ENCODE results near the gene AARSD1.
"Not testable (repeated sequence)": the region's sequence is repeated elsewhere in the genome, so short reads cannot be mapped to it uniquely, and the experiment has no call there.

Gene AARSD1

GRCh38 chr17:42993913-42994312 lies 29.7 kb upstream of the AARSD1 start:
- H3K4me2 ChIP-seq (ENCODE audit: low read length); H3K18ac ChIP-seq (ENCODE audit: low read length); H3K4me3 ChIP-seq (ENCODE audit: low read length); H3K27ac ChIP-seq (ENCODE audit: low read depth, low read length); DNase-seq; H4K8ac ChIP-seq (ENCODE audit: low read depth, low read length); H3K79me1 ChIP-seq (ENCODE audit: low read length); H2AK5ac ChIP-seq (ENCODE audit: low read length); H3K9ac ChIP-seq (ENCODE audit: low read length); H4K5ac ChIP-seq (ENCODE audit: low read length); H3K23ac ChIP-seq (ENCODE audit: low read length); H2BK5ac ChIP-seq (ENCODE audit: low read length); H3K4ac ChIP-seq (ENCODE audit: low read depth, low read length); H3K79me2 ChIP-seq (ENCODE audit: control insufficient read depth, insufficient read depth, low read length); H3K27me3 ChIP-seq (ENCODE audit: insufficient read depth, low read length, poor library complexity); H2BK15ac ChIP-seq (replicated peaks; ENCODE audit: low read depth); H3K56ac ChIP-seq (ENCODE audit: low read length); H3K4me1 ChIP-seq (ENCODE audit: control insufficient read depth, low read depth, low read length); H2BK120ac ChIP-seq (ENCODE audit: low read depth, low read length): not testable (repeated sequence)
- WGBS (ENCODE audit: extremely low coverage, insufficient coverage, low lambda C conversion rate): no CpG with 5 or more reads among the region's 10 CpGs
- H3K36me3 ChIP-seq (ENCODE audit: control insufficient read depth, insufficient read depth, low read length): peaks cover 13% of the 10 kb centered on the region

- no peak overlapping the region for H3K4ac ChIP-seq (ENCODE audit: low read depth, low read length)
- H3K27me3 ChIP-seq (ENCODE audit: insufficient read depth, low read length, poor library complexity): no peaks in the 10 kb centered on the region
- H3K4me2 ChIP-seq (ENCODE audit: low read length): no peak overlapping the region
- H3K56ac ChIP-seq (ENCODE audit: low read length): no peak overlapping the region
- no peaks in the 10 kb centered on the region for H3K4me1 ChIP-seq (ENCODE audit: control insufficient read depth, low read depth, low read length)
- no peak overlapping the region for H3K27ac ChIP-seq (ENCODE audit: low read depth, low read length)
- H3K23ac ChIP-seq (ENCODE audit: low read length): no peak overlapping the region
- no peak for DNase-seq
- H3K79me1 ChIP-seq (ENCODE audit: low read length): no peaks in the 10 kb centered on the region
- H2BK5ac ChIP-seq (ENCODE audit: low read length): no peak overlapping the region
- no peak overlapping the region for H4K8ac ChIP-seq (ENCODE audit: low read depth, low read length)
- H3K36me3 ChIP-seq (ENCODE audit: control insufficient read depth, insufficient read depth, low read length): peaks cover 13% of the 10 kb centered on the region
- no peak overlapping the region for H3K18ac ChIP-seq (ENCODE audit: low read length)
- no peaks in the 10 kb centered on the region for H3K79me2 ChIP-seq (ENCODE audit: control insufficient read depth, insufficient read depth, low read length)
- no peak overlapping the region for H2BK15ac ChIP-seq (replicated peaks; ENCODE audit: low read depth)
- H3K9ac ChIP-seq (ENCODE audit: low read length): no peak overlapping the region
- H2BK120ac ChIP-seq (ENCODE audit: low read depth, low read length): no peak overlapping the region
- H3K4me3 ChIP-seq (ENCODE audit: low read length): no peak overlapping the region
- no peak overlapping the region for H4K5ac ChIP-seq (ENCODE audit: low read length)
- WGBS (ENCODE audit: extremely low coverage, insufficient coverage, low lambda C conversion rate): no CpG with 5 or more reads among the region's 5 CpGs
- H2AK5ac ChIP-seq (ENCODE audit: low read length): no peak overlapping the region
Measured at GRCh38 chr17:42992872-42993271, 28.6 kb upstream of the AARSD1 start.

DNA sequence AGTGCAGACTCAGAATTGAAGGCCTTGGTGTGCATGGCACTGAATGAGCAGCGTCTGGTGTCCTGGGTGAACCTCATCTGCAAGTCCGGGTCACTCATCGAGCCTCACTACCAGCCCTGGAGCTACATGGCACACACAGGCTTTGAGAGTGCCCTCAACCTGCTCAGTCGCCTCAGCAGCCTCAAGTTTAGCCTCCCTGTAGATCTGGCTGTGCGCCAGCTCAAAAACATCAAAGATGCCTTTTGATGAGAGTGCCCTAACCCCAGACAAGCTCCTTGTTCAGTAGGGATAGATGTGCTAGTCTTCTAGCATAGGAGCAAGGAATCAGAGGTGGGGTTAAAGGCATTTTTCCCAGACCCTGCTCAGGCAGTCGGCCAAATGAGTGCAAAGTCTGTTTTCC lies 27.2 kb upstream of the AARSD1 start:
- H2BK15ac ChIP-seq (replicated peaks; ENCODE audit: low read depth): no peak overlapping the region
- no peaks in the 10 kb centered on the region for H3K79me1 ChIP-seq (ENCODE audit: low read length)
- H3K9ac ChIP-seq (ENCODE audit: low read length): no peak overlapping the region
- WGBS (ENCODE audit: extremely low coverage, insufficient coverage, low lambda C conversion rate): no CpG with 5 or more reads among the region's 6 CpGs
- DNase-seq: no peak
- no peak overlapping the region for H3K4me2 ChIP-seq (ENCODE audit: low read length)
- H3K36me3 ChIP-seq (ENCODE audit: control insufficient read depth, insufficient read depth, low read length): peaks cover 15% of the 10 kb centered on the region
- no peak overlapping the region for H3K27ac ChIP-seq (ENCODE audit: low read depth, low read length)
- H3K56ac ChIP-seq (ENCODE audit: low read length): no peak overlapping the region
- no peaks in the 10 kb centered on the region for H3K4me1 ChIP-seq (ENCODE audit: control insufficient read depth, low read depth, low read length)
- no peak overlapping the region for H3K4me3 ChIP-seq (ENCODE audit: low read length)
- H3K79me2 ChIP-seq (ENCODE audit: control insufficient read depth, insufficient read depth, low read length): no peaks in the 10 kb centered on the region
- H2BK120ac ChIP-seq (ENCODE audit: low read depth, low read length): no peak overlapping the region
- H4K8ac ChIP-seq (ENCODE audit: low read depth, low read length): no peak overlapping the region
- H3K18ac ChIP-seq (ENCODE audit: low read length): no peak overlapping the region
- H3K23ac ChIP-seq (ENCODE audit: low read length): no peak overlapping the region
- no peaks in the 10 kb centered on the region for H3K27me3 ChIP-seq (ENCODE audit: insufficient read depth, low read length, poor library complexity)
- H2AK5ac ChIP-seq (ENCODE audit: low read length): no peak overlapping the region
- no peak overlapping the region for H3K4ac ChIP-seq (ENCODE audit: low read depth, low read length)
- no peak overlapping the region for H4K5ac ChIP-seq (ENCODE audit: low read length)
- H2BK5ac ChIP-seq (ENCODE audit: low read length): no peak overlapping the region

- Histone ChIP-seq H3K23ac (ENCODE audit: low read length) (no peak overlapping the region), H2BK15ac (replicated peaks; ENCODE audit: low read depth) (no peak overlapping the region), H4K8ac (ENCODE audit: low read depth, low read length) (no peak overlapping the region), H2AK5ac (ENCODE audit: low read length) (no peak overlapping the region), H2BK120ac (ENCODE audit: low read depth, low read length) (no peak overlapping the region), H3K4ac (ENCODE audit: low read depth, low read length) (no peak overlapping the region), H3K27me3 (ENCODE audit: insufficient read depth, low read length, poor library complexity) (no peaks in the 10 kb centered on the region), H4K5ac (ENCODE audit: low read length) (no peak overlapping the region), H3K4me2 (ENCODE audit: low read length) (no peak overlapping the region), H3K4me1 (ENCODE audit: control insufficient read depth, low read depth, low read length) (no peaks in the 10 kb centered on the region), H3K18ac (ENCODE audit: low read length) (no peak overlapping the region), H3K79me1 (ENCODE audit: low read length) (no peaks in the 10 kb centered on the region), H3K36me3 (ENCODE audit: control insufficient read depth, insufficient read depth, low read length) (peaks cover 15% of the 10 kb centered on the region), H3K9ac (ENCODE audit: low read length) (no peak overlapping the region), H3K4me3 (ENCODE audit: low read length) (no peak overlapping the region), H3K27ac (ENCODE audit: low read depth, low read length) (no peak overlapping the region), H2BK5ac (ENCODE audit: low read length) (no peak overlapping the region), H3K79me2 (ENCODE audit: control insufficient read depth, insufficient read depth, low read length) (no peaks in the 10 kb centered on the region), H3K56ac (ENCODE audit: low read length) (no peak overlapping the region)
- no CpG with 5 or more reads among the region's 6 CpGs for WGBS (ENCODE audit: extremely low coverage, insufficient coverage, low lambda C conversion rate)
- DNase-seq: no peak
Measured at GRCh38 chr17:42989726-42990652, 25.7 kb upstream of the AARSD1 start.

DNA sequence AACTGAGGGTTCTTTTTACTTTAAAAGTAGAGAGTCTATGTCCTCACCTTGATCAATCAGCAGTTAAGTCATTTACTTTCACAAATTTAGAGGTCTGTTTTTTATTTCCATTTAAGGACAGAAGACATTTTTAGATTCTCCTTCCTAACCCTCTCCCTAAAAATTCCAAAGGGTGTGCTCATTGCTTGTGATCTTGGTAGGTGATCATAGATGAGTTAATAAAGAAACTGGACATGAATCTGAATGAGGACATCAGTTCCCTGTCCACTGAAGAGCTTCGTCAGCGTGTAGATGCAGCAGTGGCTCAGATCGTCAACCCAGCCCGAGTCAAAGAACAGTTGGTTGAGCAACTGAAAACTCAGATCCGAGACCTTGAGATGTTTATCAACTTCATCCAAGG lies 24.9 kb upstream of the AARSD1 start:
- H3K79me1 ChIP-seq (ENCODE audit: low read length): no peaks in the 10 kb centered on the region
- H3K36me3 ChIP-seq (ENCODE audit: control insufficient read depth, insufficient read depth, low read length): peaks cover 15% of the 10 kb centered on the region
- no peaks in the 10 kb centered on the region for H3K79me2 ChIP-seq (ENCODE audit: control insufficient read depth, insufficient read depth, low read length)
- no peak overlapping the region for H3K23ac ChIP-seq (ENCODE audit: low read length)
- no peak overlapping the region for H3K4me2 ChIP-seq (ENCODE audit: low read length)
- H3K27me3 ChIP-seq (ENCODE audit: insufficient read depth, low read length, poor library complexity): no peaks in the 10 kb centered on the region
- no peak overlapping the region for H4K8ac ChIP-seq (ENCODE audit: low read depth, low read length)
- H4K5ac ChIP-seq (ENCODE audit: low read length): no peak overlapping the region
- H3K18ac ChIP-seq (ENCODE audit: low read length): no peak overlapping the region
- H3K27ac ChIP-seq (ENCODE audit: low read depth, low read length): no peak overlapping the region
- H3K4me3 ChIP-seq (ENCODE audit: low read length): no peak overlapping the region
- no CpG with 5 or more reads among the region's 5 CpGs for WGBS (ENCODE audit: extremely low coverage, insufficient coverage, low lambda C conversion rate)
- no peak overlapping the region for H3K9ac ChIP-seq (ENCODE audit: low read length)
- H3K4me1 ChIP-seq (ENCODE audit: control insufficient read depth, low read depth, low read length): no peaks in the 10 kb centered on the region
- H2BK5ac ChIP-seq (ENCODE audit: low read length): no peak overlapping the region
- no peak overlapping the region for H3K56ac ChIP-seq (ENCODE audit: low read length)
- no peak for DNase-seq
- H2AK5ac ChIP-seq (ENCODE audit: low read length): no peak overlapping the region
- no peak overlapping the region for H2BK120ac ChIP-seq (ENCODE audit: low read depth, low read length)
- H2BK15ac ChIP-seq (replicated peaks; ENCODE audit: low read depth): no peak overlapping the region
- no peak overlapping the region for H3K4ac ChIP-seq (ENCODE audit: low read depth, low read length)

GRCh38 chr17:42985225-42985624 lies 21.0 kb upstream of the AARSD1 start:
- Histone ChIP-seq H2BK5ac (ENCODE audit: low read length) (no peak overlapping the region), H3K56ac (ENCODE audit: low read length) (no peak overlapping the region), H3K4ac (ENCODE audit: low read depth, low read length) (no peak overlapping the region), H3K27me3 (ENCODE audit: insufficient read depth, low read length, poor library complexity) (no peaks in the 10 kb centered on the region), H3K4me2 (ENCODE audit: low read length) (no peak overlapping the region), H4K5ac (ENCODE audit: low read length) (no peak overlapping the region), H3K23ac (ENCODE audit: low read length) (no peak overlapping the region), H3K4me3 (ENCODE audit: low read length) (no peak overlapping the region), H3K79me1 (ENCODE audit: low read length) (peaks cover 5% of the 10 kb centered on the region), H2BK15ac (replicated peaks; ENCODE audit: low read depth) (no peak overlapping the region), H3K18ac (ENCODE audit: low read length) (no peak overlapping the region), H2BK120ac (ENCODE audit: low read depth, low read length) (no peak overlapping the region), H2AK5ac (ENCODE audit: low read length) (no peak overlapping the region), H3K9ac (ENCODE audit: low read length) (no peak overlapping the region), H3K36me3 (ENCODE audit: control insufficient read depth, insufficient read depth, low read length) (peaks cover 3% of the 10 kb centered on the region), H3K4me1 (ENCODE audit: control insufficient read depth, low read depth, low read length) (no peaks in the 10 kb centered on the region), H3K27ac (ENCODE audit: low read depth, low read length) (no peak overlapping the region), H3K79me2 (ENCODE audit: control insufficient read depth, insufficient read depth, low read length) (peaks cover 5% of the 10 kb centered on the region), H4K8ac (ENCODE audit: low read depth, low read length) (no peak overlapping the region)
- no peak for DNase-seq
- WGBS (ENCODE audit: extremely low coverage, insufficient coverage, low lambda C conversion rate): no CpG with 5 or more reads among the region's 1 CpG

Measured in mesendoderm (in vitro differentiated cells).